K562 (cell line): ENCODE measurements around the gene APOM. TPM values are rescaled to one million over a fixed set of nuclear protein-coding genes. Genes with fewer than 3 reads are reported as not detected.

Source experiments
- ARID2 ChIP-seq: fragments of 450-650 bp; IDR thresholded peaks from 2 replicates; pipeline ENCODE4 v1.6.1; 2017; ENCODE audit warnings: antibody characterized with exemption, mild to moderate bottlenecking
- ARNT ChIP-seq, 2 experiments: fragments of 450-650 bp; IDR thresholded peaks; 2 replicates each; pipeline ENCODE4 v1.6.1; 2016; ENCODE audit warnings: mild to moderate bottlenecking in 1 of 2
- ATF1 ChIP-seq, 2 experiments: fragments of 450-650 bp in 1 of 2; IDR thresholded peaks; 2 replicates each; pipeline ENCODE4 v1.6.1; 2016; ENCODE audit warnings: missing compliant biosample characterization in 1 of 2, missing genetic modification characterization in 1 of 2
- BHLHE40 ChIP-seq: IDR thresholded peaks from 2 replicates; pipeline ENCODE4 v1.6.1; 2011; ENCODE audit warnings: low read length, improper control_type of control experiment
- BRD9 ChIP-seq: fragments of 450-650 bp; IDR thresholded peaks from 2 replicates; pipeline ENCODE4 v1.6.1; 2018; ENCODE audit warnings: low read depth; ENCODE audit not compliant: partially characterized antibody
- CBX3 ChIP-seq, 2 experiments: IDR thresholded peaks; 1 replicate in 1 of 2; 2 replicates in 1 of 2; pipeline ENCODE4 v1.6.1; 2012; ENCODE audit warnings: inconsistent platforms in 2 of 2, low read length in 2 of 2, borderline replicate concordance in 1 of 2, control low read depth in 1 of 2
- CTBP1 ChIP-seq: fragments of 450-650 bp; IDR thresholded peaks from 2 replicates; pipeline ENCODE4 v1.6.1; 2016; ENCODE audit warnings: borderline replicate concordance
- DEAF1 ChIP-seq: fragments of 450-650 bp; formaldehyde crosslinking; IDR thresholded peaks from 2 replicates; pipeline ENCODE4 v1.4.0; 2020; ENCODE audit warnings: mild to moderate bottlenecking, moderate library complexity
- ETV1 ChIP-seq: fragments of 450-650 bp; conservative IDR thresholded peaks from 2 replicates; pipeline ENCODE4 v1.6.1; 2016; ENCODE audit warnings: missing genetic modification characterization, control low read depth, low read depth, missing compliant biosample characterization
- ETV5 ChIP-seq: sonication (generic); formaldehyde crosslinking; IDR thresholded peaks from 2 replicates; pipeline ENCODE4 v1.4.0; 2020; ENCODE audit warnings: low read depth, mild to moderate bottlenecking, missing genetic modification reagents
- LCOR ChIP-seq: sonication (generic); formaldehyde crosslinking; IDR thresholded peaks from 2 replicates; pipeline ENCODE4 v1.8.0; 2022; ENCODE audit warnings: mild to moderate bottlenecking, missing genetic modification reagents
- MTA3 ChIP-seq: fragments of 450-650 bp; formaldehyde crosslinking; IDR thresholded peaks from 2 replicates; pipeline ENCODE4 v1.6.1; 2017; ENCODE audit warnings: mild to moderate bottlenecking, borderline replicate concordance
- NBN ChIP-seq: fragments of 450-650 bp; IDR thresholded peaks from 2 replicates; pipeline ENCODE4 v1.6.1; 2016; ENCODE audit warnings: low read depth, mild to moderate bottlenecking
- NONO ChIP-seq, 2 experiments: fragments of 200-400 bp in 1 of 2; fragments of 450-650 bp in 1 of 2; formaldehyde crosslinking in 1 of 2; IDR thresholded peaks; 2 replicates each; pipeline ENCODE4 v1.6.1; 2017; ENCODE audit warnings: low read depth in 2 of 2, mild to moderate bottlenecking in 2 of 2, moderate library complexity in 2 of 2, low read length in 1 of 2
- RBFOX2 ChIP-seq: fragments of 200-400 bp; formaldehyde crosslinking; IDR thresholded peaks from 2 replicates; pipeline ENCODE4 v1.6.1; 2017; ENCODE audit warnings: low read depth, mild to moderate bottlenecking, low read length, moderate library complexity
- SETDB1 ChIP-seq: IDR thresholded peaks from one replicate; pipeline ENCODE4 v1.6.1; 2012; ENCODE audit warnings: low read length, control low read depth, inconsistent platforms
- TEAD2 ChIP-seq: fragments of 450-650 bp; IDR thresholded peaks from 2 replicates; pipeline ENCODE4 v1.6.1; 2016; ENCODE audit warnings: missing genetic modification characterization, control low read depth, missing compliant biosample characterization
- USF1 ChIP-seq: sonication (generic); formaldehyde crosslinking; IDR thresholded peaks from 2 replicates; pipeline ENCODE4 v1.9.0; 2022; ENCODE audit warnings: mild to moderate bottlenecking, missing genetic modification reagents
- polyA plus RNA-seq, 8 experiments: library from polyadenylated mRNA; depleted of rRNA in 4 of 8; stranded (reverse) in 5 of 8; unstranded in 3 of 8; fragments of >200 nt; fragmentation: Nextera tagmentation in 2 of 8; fragmentation: Illumina TruSeq in 1 of 8; extraction: Ambion mirVana in 2 of 8; extraction: Trizol in 1 of 8; gene quantifications; 2 replicates each; pipeline versions ENCODE4 v1.2.1 to v1.2.3, GENCODE V29; 2011 to 2014; ENCODE audit warnings: inconsistent platforms in 1 of 8, missing spikeins in 1 of 8
- total RNA-seq, 7 experiments: library from RNA; depleted of rRNA in 6 of 7; stranded (reverse); fragments of >200 nt in 6 of 7; fragmentation: Illumina TruSeq in 2 of 7; extraction: Trizol in 2 of 7; gene quantifications; 2 replicates each; pipeline versions ENCODE4 v1.2.1 to v1.2.3, GENCODE V29; 2011 to 2021; ENCODE audit warnings: low replicate concordance in 1 of 7
- TF ChIP-seq, protein P1 (sequence below): IDR thresholded peaks from 2 replicates; pipeline ENCODE4 v1.6.1; 2012; ENCODE audit warnings: low read depth, low read length, improper control_type of control experiment, borderline replicate concordance
- TF ChIP-seq, protein P2 (sequence below): fragments of 250-450 bp; sonication (Bioruptor Pico); IDR thresholded peaks from 2 replicates; pipeline ENCODE4 v1.4.0; 2020

The APOM gene
- total and polyA plus RNA-seq, 9 of the 15 experiments (the other 6 are each of a cell fraction or from before 2014, with no cell fraction given), result 5.7 to 24.3 (median 10.4) TPM

DNA sequence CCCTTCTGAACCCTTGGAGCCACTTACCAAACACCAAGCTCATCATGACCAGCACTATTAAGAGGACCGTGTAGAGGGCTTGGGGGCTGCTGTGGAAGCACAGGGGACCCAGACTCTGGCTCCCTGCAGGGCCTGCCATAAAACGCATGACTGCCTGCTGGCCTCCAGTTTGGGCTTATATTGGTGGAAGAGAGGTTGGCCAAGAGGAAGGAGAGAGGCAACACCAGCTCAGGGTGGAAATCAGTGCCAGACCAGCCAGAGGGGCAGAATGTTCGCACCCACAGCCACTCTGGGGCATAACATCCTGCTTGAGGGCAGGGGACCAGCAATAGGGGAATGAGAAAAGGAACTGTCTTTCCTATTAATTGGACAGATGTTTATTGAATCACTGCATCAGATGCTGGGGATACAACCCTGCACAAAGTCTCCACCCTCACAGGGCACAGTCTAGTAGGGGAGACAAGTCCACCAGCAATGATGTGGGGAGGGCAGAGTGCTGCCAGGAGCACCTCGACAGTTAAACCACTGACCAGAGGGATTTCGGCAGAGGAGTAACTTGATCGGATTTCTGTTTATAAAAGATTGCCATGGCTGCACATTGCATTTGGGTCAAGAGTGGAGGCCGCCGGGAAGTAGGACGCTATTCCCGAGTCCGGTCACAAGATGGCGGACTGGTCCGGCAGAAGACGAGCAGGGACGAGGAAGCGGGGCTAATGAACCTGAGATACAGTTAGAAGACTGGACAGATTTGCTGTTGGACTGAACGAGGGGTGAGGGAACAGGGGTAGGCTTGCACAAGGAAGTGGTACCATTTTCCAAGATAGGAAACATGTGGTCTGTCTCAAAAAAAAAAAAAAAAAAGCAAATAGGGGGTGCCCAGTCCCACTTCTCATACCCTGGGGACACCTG lies 24.8 kb downstream of the APOM start, which contains the start of gene LY6G5C (continued):
- TF ChIP-seq ETV1 (tag) (peak; percentile 41; the same call in 1 of the 2 replicates), RBFOX2 (no peak), TEAD2 (tag) (no peak), CBX3 (IDR thresholded peaks at IDR 0.05; ENCODE audit: borderline replicate concordance in 1 of 2, low read length in 2 of 2) (no peak), BRD9 (peak; percentile 72), ARNT (IDR thresholded peaks at IDR 0.05) (peak in 1 of 2 experiments; percentile 79; a peak in 2 of 4 replicates), MTA3 (peak; percentile 13; the same call in 1 of the 2 replicates), LCOR (CRISPR knock-in tag) (peak; percentile 18; the same call in 1 of the 2 replicates), NONO (IDR thresholded peaks at IDR 0.05; ENCODE audit: low read depth in 2 of 2, low read length in 1 of 2) (0 out of 4 replicates have a peak, but pooled peaks of 1 of the 2 experiments have one; percentile 11), CTBP1 (0 out of 2 replicates have a peak, but pooled peaks have one; percentile 51), ATF1 (CRISPR knock-in tag; IDR thresholded peaks at IDR 0.05) (no peak), ATF1 (tag; IDR thresholded peaks at IDR 0.05) (peak; percentile 27; the same call in 1 of the 2 replicates), USF1 (CRISPR knock-in tag) (0 out of 2 replicates have a peak, but pooled peaks have one; percentile 30), ARID2 (peak; percentile 95), ETV5 (CRISPR knock-in tag) (peak; percentile 50; the same call in 1 of the 2 replicates), BHLHE40 (0 out of 2 replicates have a peak, but pooled peaks have one; percentile 20), NBN (0 out of 2 replicates have a peak, but pooled peaks have one; percentile 54), DEAF1 (CRISPR knock-in tag) (peak; percentile 98), SETDB1 (no peak)
- TF ChIP-seq, protein P1, sequence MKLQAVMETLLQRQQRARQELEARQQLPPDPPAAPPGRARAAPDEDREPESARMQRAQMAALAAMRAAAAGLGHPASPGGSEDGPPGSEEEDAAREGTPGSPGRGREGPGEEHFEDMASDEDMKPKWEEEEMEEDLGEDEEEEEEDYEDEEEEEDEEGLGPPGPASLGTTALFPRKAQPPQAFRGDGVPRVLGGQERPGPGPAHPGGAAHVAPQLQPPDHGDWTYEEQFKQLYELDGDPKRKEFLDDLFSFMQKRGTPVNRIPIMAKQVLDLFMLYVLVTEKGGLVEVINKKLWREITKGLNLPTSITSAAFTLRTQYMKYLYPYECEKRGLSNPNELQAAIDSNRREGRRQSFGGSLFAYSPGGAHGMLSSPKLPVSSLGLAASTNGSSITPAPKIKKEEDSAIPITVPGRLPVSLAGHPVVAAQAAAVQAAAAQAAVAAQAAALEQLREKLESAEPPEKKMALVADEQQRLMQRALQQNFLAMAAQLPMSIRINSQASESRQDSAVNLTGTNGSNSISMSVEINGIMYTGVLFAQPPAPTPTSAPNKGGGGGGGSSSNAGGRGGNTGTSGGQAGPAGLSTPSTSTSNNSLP, result 0 out of 2 replicates have a peak, but pooled peaks have one; percentile 41
- TF ChIP-seq, protein P2, sequence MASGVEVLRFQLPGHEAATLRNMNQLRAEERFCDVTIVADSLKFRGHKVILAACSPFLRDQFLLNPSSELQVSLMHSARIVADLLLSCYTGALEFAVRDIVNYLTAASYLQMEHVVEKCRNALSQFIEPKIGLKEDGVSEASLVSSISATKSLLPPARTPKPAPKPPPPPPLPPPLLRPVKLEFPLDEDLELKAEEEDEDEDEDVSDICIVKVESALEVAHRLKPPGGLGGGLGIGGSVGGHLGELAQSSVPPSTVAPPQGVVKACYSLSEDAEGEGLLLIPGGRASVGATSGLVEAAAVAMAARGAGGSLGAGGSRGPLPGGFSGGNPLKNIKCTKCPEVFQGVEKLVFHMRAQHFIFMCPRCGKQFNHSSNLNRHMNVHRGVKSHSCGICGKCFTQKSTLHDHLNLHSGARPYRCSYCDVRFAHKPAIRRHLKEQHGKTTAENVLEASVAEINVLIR, result no peak; the same call in 1 of the 2 replicates
